Measurements from ENCODE around the gene FAM193A.
A peak's percentile ranks its signal among the peaks of the same experiment; 100 is the strongest.
"Not testable (repeated sequence)": the region's sequence is repeated elsewhere in the genome, so short reads cannot be mapped to it uniquely, and the experiment has no call there.

Gene FAM193A

DNA sequence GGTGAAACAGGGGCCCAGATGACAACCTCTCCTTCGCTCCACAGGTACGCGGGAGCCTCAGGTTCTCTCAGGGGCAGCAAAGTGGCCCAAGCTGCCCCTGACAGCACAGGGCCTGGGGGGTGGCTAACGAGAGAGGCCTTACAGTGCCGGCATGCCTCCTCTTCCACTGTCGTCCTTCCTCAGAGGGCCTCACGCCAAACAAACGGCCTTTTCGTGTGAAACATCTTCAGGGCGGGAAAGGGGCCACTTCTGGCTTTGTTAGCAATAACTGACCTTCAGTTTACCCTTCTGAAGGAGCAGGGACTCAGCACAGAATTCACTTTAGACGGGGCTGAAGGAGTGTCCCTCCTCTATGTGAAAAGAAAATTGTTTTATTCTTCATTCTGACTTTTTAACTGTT is 21.5 kb upstream of the FAM193A start:
- DNase-seq (ENCODE audit: low spot score), result not testable (repeated sequence)

DNA sequence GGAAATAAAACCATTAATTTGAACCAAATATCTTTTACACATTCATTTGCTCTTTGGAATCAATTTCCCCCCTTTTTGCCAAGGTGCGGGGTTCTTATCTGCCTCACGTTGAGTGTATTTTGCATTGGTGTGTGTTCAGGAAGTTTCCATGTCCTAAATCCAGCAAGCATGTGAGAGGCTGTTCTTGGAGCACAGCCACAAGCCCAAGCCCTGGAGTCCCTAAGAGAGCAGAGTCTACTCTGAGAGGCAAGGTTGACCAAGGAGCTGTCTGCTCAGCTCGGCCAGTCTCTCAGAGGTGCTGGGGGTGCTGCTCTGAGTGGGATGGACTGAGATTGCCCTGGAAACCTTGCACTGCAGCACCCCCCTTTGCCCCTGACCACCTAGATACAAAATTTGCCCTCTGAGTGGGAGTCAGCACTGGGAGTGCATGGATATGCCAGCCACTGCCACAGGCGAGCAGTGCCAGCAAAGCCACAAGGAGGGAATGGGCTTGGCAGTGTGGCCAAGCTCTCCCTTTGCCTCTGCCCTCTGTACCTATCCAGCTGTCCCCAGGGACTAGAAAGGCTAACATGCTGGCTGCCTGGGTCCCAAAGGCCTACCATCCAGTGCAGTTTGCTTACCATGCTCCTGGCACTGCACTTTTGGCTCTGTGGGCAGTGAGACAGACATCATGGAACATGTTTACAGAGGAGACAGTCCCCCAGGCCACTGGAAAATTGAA is 20.5 kb upstream of the FAM193A start:
- DNase-seq (ENCODE audit: low spot score), result no peak

DNA sequence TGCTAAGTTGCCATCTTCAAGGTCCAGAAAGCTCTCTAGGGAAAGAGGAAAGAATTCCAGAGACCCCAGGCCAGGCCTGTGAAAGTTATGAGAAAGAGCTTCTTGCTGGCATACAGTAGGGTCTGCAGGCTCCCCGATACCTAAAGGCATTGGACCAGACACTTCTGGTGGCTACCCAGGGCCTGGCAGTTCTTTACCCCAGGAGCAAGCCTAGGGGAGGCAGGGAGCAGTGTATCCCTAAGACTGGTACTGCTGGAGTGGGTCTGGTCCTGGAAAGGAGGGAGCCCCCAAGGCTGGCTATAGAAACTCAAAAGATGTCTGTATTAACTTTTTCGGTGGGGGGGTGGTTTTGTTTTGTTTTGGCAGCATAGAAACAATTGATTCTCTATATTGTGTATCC is 19.8 kb upstream of the FAM193A start:
- no peak for DNase-seq (ENCODE audit: low spot score)

GRCh38 chr4:2526559-2526958 is 9.9 kb upstream of the FAM193A start:
- DNase-seq (ENCODE audit: low spot score), result no peak

GRCh38 chr4:2534904-2535375 is 1.5 kb upstream of the FAM193A start:
- DNase-seq (ENCODE audit: low spot score), result no peak

- DNase-seq (ENCODE audit: low spot score), result peak; percentile 62
Observed at GRCh38 chr4:2535376-2536192, 863 bp upstream of the FAM193A start.

- DNase-seq (ENCODE audit: low spot score), result peak; percentile 19
Observed at GRCh38 chr4:2537011-2537830, 774 bp downstream of the FAM193A start.

- DNase-seq (ENCODE audit: low spot score), result not testable (repeated sequence)
Observed at GRCh38 chr4:2543580-2544191, 7.2 kb downstream of the FAM193A start.

- DNase-seq (ENCODE audit: low spot score), result no peak
Observed at GRCh38 chr4:2545321-2546013, 9.0 kb downstream of the FAM193A start.

- no peak for DNase-seq (ENCODE audit: low spot score)
Observed at GRCh38 chr4:2546286-2546823, 9.9 kb downstream of the FAM193A start.

- not testable (repeated sequence) for DNase-seq (ENCODE audit: low spot score)
Observed at GRCh38 chr4:2546961-2547691, 10.7 kb downstream of the FAM193A start.

- DNase-seq (ENCODE audit: low spot score), result no peak
Observed at GRCh38 chr4:2551118-2551517, 14.7 kb downstream of the FAM193A start.

GRCh38 chr4:2552806-2553205 is 16.4 kb downstream of the FAM193A start:
- no peak for DNase-seq (ENCODE audit: low spot score)

- no peak for DNase-seq (ENCODE audit: low spot score)
Observed at GRCh38 chr4:2558301-2558700, 21.9 kb downstream of the FAM193A start.

- DNase-seq (ENCODE audit: low spot score), result no peak
Observed at GRCh38 chr4:2560167-2560566, 23.7 kb downstream of the FAM193A start.

DNA sequence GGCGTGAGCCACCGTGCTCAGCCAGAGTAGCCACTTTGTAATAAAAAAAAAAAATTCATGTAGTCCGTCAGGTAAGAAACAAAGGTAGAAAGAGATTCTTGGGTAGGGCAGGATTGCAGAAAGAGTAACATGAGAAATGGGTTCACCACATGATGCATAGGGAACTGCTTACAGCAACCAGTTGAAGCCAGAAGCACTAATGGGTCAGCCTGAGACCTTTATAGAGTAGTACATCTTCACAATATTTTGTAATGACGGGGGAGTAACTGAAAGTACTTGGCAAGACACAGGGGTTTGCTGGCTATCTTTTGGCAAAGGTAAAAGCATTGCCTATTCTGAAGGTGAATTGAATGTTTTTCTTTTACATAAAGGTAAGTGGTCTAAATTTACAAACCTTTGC is 29.1 kb downstream of the FAM193A start:
- DNase-seq (ENCODE audit: low spot score), result no peak

- no peak for DNase-seq (ENCODE audit: low spot score)
Observed at GRCh38 chr4:2570036-2570435, 33.6 kb downstream of the FAM193A start.

DNA sequence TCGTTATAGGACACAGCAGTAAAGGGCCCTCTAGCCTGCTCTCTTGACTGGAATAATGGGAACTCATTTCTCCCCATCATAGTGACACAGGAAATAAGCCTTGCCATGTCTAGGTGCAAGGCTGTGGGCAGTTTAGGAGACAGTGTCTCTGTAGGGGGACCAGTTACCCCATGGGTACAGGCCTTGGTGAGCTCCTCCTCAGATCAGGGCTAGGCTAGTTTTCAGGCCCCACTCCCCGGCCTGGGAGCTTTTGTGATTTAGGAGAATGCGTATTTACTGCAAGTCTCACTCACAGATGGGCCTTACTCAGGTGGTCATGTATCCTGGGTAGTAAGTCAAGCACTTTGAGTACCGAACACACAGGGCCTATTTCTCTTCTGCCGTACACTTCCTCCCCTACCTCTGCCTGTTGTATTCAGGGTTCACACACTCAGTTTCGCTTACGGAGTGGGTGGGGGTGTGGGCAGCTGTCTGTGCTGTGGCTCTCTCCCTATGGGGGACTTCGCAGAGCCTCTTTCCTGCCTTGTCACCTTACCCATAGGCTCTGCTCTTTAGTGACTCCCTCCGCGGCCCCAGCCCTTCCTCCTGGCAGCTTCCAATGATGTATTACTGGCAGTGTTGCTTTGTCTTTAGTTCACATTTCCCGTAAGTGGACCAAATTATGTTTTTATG is 34.2 kb downstream of the FAM193A start:
- DNase-seq (ENCODE audit: low spot score), result no peak

DNA sequence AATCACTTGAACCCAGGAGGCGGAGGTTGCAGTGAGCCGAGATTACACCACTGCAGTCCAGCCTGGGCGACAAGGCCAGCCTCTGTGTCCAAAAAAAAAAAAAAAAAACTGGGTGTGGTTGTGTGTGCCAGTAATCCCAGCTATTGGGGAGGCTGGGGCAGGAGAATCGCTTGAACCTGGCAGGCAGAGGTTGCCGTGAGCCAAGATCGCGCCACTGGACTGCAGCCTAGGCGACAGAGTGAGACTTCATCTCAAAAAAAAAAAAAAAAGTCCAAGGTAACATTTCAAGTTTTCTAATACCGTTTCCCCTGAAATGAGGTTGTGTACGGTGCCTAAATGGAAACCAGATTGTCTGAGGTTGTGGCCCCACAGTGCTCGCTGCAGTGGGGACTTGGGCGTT is 35.6 kb downstream of the FAM193A start:
- no peak for DNase-seq (ENCODE audit: low spot score)

- no peak for DNase-seq (ENCODE audit: low spot score)
Observed at GRCh38 chr4:2572866-2573265, 36.4 kb downstream of the FAM193A start.
